Ovary (tissue), 9 donors: ENCODE data around the gene CNN1. TPM values are rescaled to one million over a fixed set of nuclear protein-coding genes. Genes with fewer than 3 reads are reported as not detected.

Experiments
- DNase-seq, 5 donors: peaks; one replicate each; pipeline ENCODE4 v3.0.0-alpha.2; 2019 to 2020
- H3K27ac ChIP-seq, 2 donors: fragments of 200-600 bp; one replicate each; pipeline versions ENCODE4 v1.5.1 to v1.8.0; 2019 to 2022
- H3K27me3 ChIP-seq: fragments of 200-600 bp; one replicate; pipeline ENCODE4 v1.8.0; 2022
- H3K36me3 ChIP-seq: fragments of 200-600 bp; sonication (generic); one replicate; pipeline ENCODE4 v1.5.1; 2019
- H3K4me1 ChIP-seq: one replicate; pipeline ENCODE4 v1.8.1; 2013; ENCODE audit warnings: mild to moderate bottlenecking, moderate library complexity; ENCODE audit not compliant: insufficient read depth
- H3K4me3 ChIP-seq: fragments of 200-600 bp; sonication (generic); one replicate; pipeline ENCODE4 v1.5.1; 2017
- H3K9me3 ChIP-seq, 2 donors: fragments of 200-600 bp in 1 of 2; sonication (generic) in 1 of 2; one replicate each; pipeline versions ENCODE4 v1.5.1 to v1.8.1; 2013 to 2019; ENCODE audit warnings: mild to moderate bottlenecking in 1 of 2, moderate library complexity in 1 of 2
- CTCF ChIP-seq, 3 donors: fragments of 450-650 bp in 2 of 3; fragments of 200-600 bp in 1 of 3; IDR thresholded peaks; one replicate each; pipeline versions ENCODE4 v1.5.1 to v1.8.0; 2016 to 2022; ENCODE audit warnings: antibody characterized with exemption in 3 of 3, mild to moderate bottlenecking in 1 of 3
- EP300 ChIP-seq: sonication (generic); formaldehyde crosslinking; IDR thresholded peaks from one replicate; pipeline ENCODE4 v1.6.1; 2017; ENCODE audit warnings: antibody characterized with exemption
- POLR2A ChIP-seq: fragments of 450-650 bp; IDR thresholded peaks from one replicate; pipeline ENCODE4 v1.6.1; 2017; ENCODE audit warnings: antibody characterized with exemption, mild to moderate bottlenecking, moderate library complexity
- WGBS, 3 donors: extraction: QIAGEN DNeasy Blood & Tissue Kit in 1 of 3; methylation state at CpG; one replicate each; pipeline versions ENCODE4 v1.1.5 to v1.1.7; 2013 to 2017; 5-methylcytosine and 5-hydroxymethylcytosine counted together
- intact Hi-C, 4 donors: fragments of 100-400 bp; cut with DNase I; formaldehyde crosslinking; loops; one replicate each; pipeline versions ENCODE4 v1.11.0 to v1.15.1; 2022 to 2023
- polyA plus RNA-seq, 2 donors: library from polyadenylated mRNA; stranded (reverse); fragments of 200-250 nt in 1 of 2; fragments of 350-450 nt in 1 of 2; fragmentation: Illumina TruSeq in 1 of 2; extraction: RNeasy Lipid Tissue Mini Kit (QIAGEN cat#74804) in 1 of 2; gene quantifications; one replicate each; pipeline ENCODE4 v1.2.3, GENCODE V29; 2013 to 2014
- total RNA-seq, 7 donors: library from RNA; depleted of rRNA in 2 of 7; stranded (reverse); fragments of >200 nt in 2 of 7; fragmentation: NEBNext Ultra II Directional in 3 of 7; extraction: Animal tissue kit (Norgen Biotek cat#: 25700) in 3 of 7; gene quantifications; one replicate each; pipeline versions ENCODE4 v1.1.0 to v1.2.4, GENCODE V29; 2016 to 2023
- donor health status: DM: no; HTN: no; CAD: no; lungs with moderate emphysema.
- donor health status: DM: no; HTN: no; CAD: no.
- donor health status: Bipolar disorder and iron deficiency.
- donor health status: DM: yes; HTN: yes; CAD: no.
- donor health status: DM: no; HTN: no; CAD: no.
- donor health status: DM: yes; HTN: yes; CAD: no.

CNN1 gene
- total and polyA plus RNA-seq, 9 donors = 13.9 to 725 (median 59.6) TPM

GRCh38 chr19:11552666-11553372 lies 14.2 kb downstream of the CNN1 start:
- 71 to 77% (median 76%) methylated on average over 20 of the region's 20 CpGs for WGBS, 3 donors
- TF ChIP-seq EP300 = no peak
- no peak for TF ChIP-seq POLR2A
- TF ChIP-seq CTCF (IDR thresholded peaks at IDR 0.05) = no peak
- Histone ChIP-seq H3K9me3 (no peaks in the 10 kb centered on the region), H3K36me3 (no peaks in the 10 kb centered on the region), H3K27me3 (no peaks in the 10 kb centered on the region), H3K4me3 (no peak overlapping the region), H3K27ac (peak overlapping the region in 1 of 2 donors; percentile 75), H3K4me1 (peaks cover 2% of the 10 kb centered on the region)
- DNase-seq = no peak
- intact Hi-C loops = no loop called here

- no peaks in the 10 kb centered on the region for H3K9me3 ChIP-seq
- H3K4me1 ChIP-seq = peaks cover 8% of the 10 kb centered on the region
- H3K36me3 ChIP-seq = no peaks in the 10 kb centered on the region
- H3K4me3 ChIP-seq = no peak overlapping the region
- no peaks in the 10 kb centered on the region for H3K27me3 ChIP-seq
- WGBS, 3 donors = 91% methylated on average over 12 of the region's 12 CpGs
- TF ChIP-seq EP300 (no peak), CTCF (IDR thresholded peaks at IDR 0.05) (no peak), POLR2A (no peak)
- DNase-seq = no peak
- no peak overlapping the region for H3K27ac ChIP-seq
- intact Hi-C loops = no loop called here
Measured at GRCh38 chr19:11554160-11554559, 15.5 kb downstream of the CNN1 start.

- Histone ChIP-seq H3K4me1 (peaks cover 11% of the 10 kb centered on the region), H3K27ac (no peak overlapping the region), H3K36me3 (no peaks in the 10 kb centered on the region), H3K27me3 (no peaks in the 10 kb centered on the region), H3K4me3 (no peak overlapping the region), H3K9me3 (no peaks in the 10 kb centered on the region)
- 78 to 84% (median 83%) methylated on average over 6 of the region's 6 CpGs for WGBS, 3 donors
- no peak for DNase-seq
- TF ChIP-seq CTCF (IDR thresholded peaks at IDR 0.05) (no peak), POLR2A (no peak), EP300 (no peak)
- intact Hi-C loops = no loop called here
Measured at GRCh38 chr19:11555246-11555645, 16.6 kb downstream of the CNN1 start.

- TF ChIP-seq CTCF (IDR thresholded peaks at IDR 0.05) (no peak), EP300 (no peak), POLR2A (no peak)
- WGBS, 3 donors = 70 to 73% (median 72%) methylated on average over 4 of the region's 4 CpGs
- DNase-seq = no peak
- Histone ChIP-seq H3K36me3 (no peaks in the 10 kb centered on the region), H3K9me3 (no peaks in the 10 kb centered on the region), H3K4me3 (no peak overlapping the region), H3K27me3 (no peaks in the 10 kb centered on the region), H3K4me1 (peaks cover 11% of the 10 kb centered on the region), H3K27ac (no peak overlapping the region)
- intact Hi-C loops = no loop called here
Measured at GRCh38 chr19:11556634-11557420, 18.2 kb downstream of the CNN1 start.
